ENCODE results near the gene CCDC14. TPM values are rescaled to one million over a fixed set of nuclear protein-coding genes. Genes with fewer than 3 reads are reported as not detected.
A peak's percentile ranks its signal among the peaks of the same experiment; 100 is the strongest.

Gene CCDC14
- total RNA-seq, 1 donor from 2014 or later, result 11.8 TPM

GRCh38 chr3:123961508-123961856 lies 453 bp upstream of the CCDC14 start:
- no peak for ATAC-seq

GRCh38 chr3:123953735-123954134 lies 7.3 kb downstream of the CCDC14 start:
- ATAC-seq, result no peak

- peak; percentile 66 for ATAC-seq
These were observed 8.0 kb downstream of the CCDC14 start for GRCh38 chr3:123952844-123953520.

- ATAC-seq, result no peak
These were observed 9.2 kb downstream of the CCDC14 start for GRCh38 chr3:123951522-123952447.

- no peak for ATAC-seq
These were observed 11.4 kb downstream of the CCDC14 start for GRCh38 chr3:123949641-123950040.

GRCh38 chr3:123948449-123948848 lies 12.6 kb downstream of the CCDC14 start:
- no peak for ATAC-seq

- no peak for ATAC-seq
These were observed 13.5 kb downstream of the CCDC14 start for GRCh38 chr3:123947482-123947881.

GRCh38 chr3:123941542-123941941 lies 19.5 kb downstream of the CCDC14 start:
- no peak for ATAC-seq

GRCh38 chr3:123941121-123941520 lies 19.9 kb downstream of the CCDC14 start:
- no peak for ATAC-seq

- ATAC-seq, result no peak
These were observed 21.3 kb downstream of the CCDC14 start for GRCh38 chr3:123939706-123940105.

GRCh38 chr3:123936400-123936799 lies 24.6 kb downstream of the CCDC14 start:
- ATAC-seq, result no peak

GRCh38 chr3:123935830-123936229 lies 25.2 kb downstream of the CCDC14 start:
- no peak for ATAC-seq

GRCh38 chr3:123934250-123934649 lies 26.8 kb downstream of the CCDC14 start:
- ATAC-seq, result no peak

- ATAC-seq, result no peak
These were observed 30.6 kb downstream of the CCDC14 start for GRCh38 chr3:123930445-123930844.

- no peak for ATAC-seq
These were observed 31.7 kb downstream of the CCDC14 start for GRCh38 chr3:123929325-123929724.

- no peak for ATAC-seq
These were observed 34.6 kb downstream of the CCDC14 start for GRCh38 chr3:123926396-123926795.

GRCh38 chr3:123920868-123921267 lies 40.2 kb downstream of the CCDC14 start:
- no peak for ATAC-seq

- ATAC-seq, result no peak
These were observed 40.6 kb downstream of the CCDC14 start for GRCh38 chr3:123920383-123920782.

GRCh38 chr3:123919353-123919752 lies 41.7 kb downstream of the CCDC14 start:
- no peak for ATAC-seq

GRCh38 chr3:123914829-123915228 lies 46.2 kb downstream of the CCDC14 start:
- ATAC-seq, result no peak

- ATAC-seq, result no peak
These were observed 51.2 kb downstream of the CCDC14 start for GRCh38 chr3:123909785-123910184.

GRCh38 chr3:123907720-123908119 lies 53.3 kb downstream of the CCDC14 start:
- no peak for ATAC-seq

- ATAC-seq, result no peak
These were observed 61.6 kb downstream of the CCDC14 start for GRCh38 chr3:123899300-123899865.

- no peak for ATAC-seq
These were observed 68.0 kb downstream of the CCDC14 start for GRCh38 chr3:123893012-123893411.

Data from esophagus mucosa (tissue), 1 donor.